Measurements from ENCODE around the gene SEMA7A.

Gene SEMA7A

GRCh38 chr15:74445816-74446763, 12.3 kb upstream of the SEMA7A start:
- TF ChIP-seq SIN3A (IDR thresholded peaks at IDR 0.05; ENCODE audit: borderline replicate concordance, insufficient read depth, low read length) (no peak), POLR2AphosphoS5 (IDR thresholded peaks at IDR 0.05; ENCODE audit: low read depth, low read length) (no peak), TAF1 (IDR thresholded peaks at IDR 0.05; ENCODE audit: borderline replicate concordance, insufficient read depth, low read length) (no peak), FOXP2 (optimal IDR thresholded peaks at IDR 0.05; ENCODE audit: borderline replicate concordance, extremely low read depth, extremely low read length, insufficient read depth) (no peak), REST (IDR thresholded peaks at IDR 0.05; ENCODE audit: insufficient read depth in 1 of 2, low read depth in 2 of 2, low read length in 2 of 2) (no peak)

GRCh38 chr15:74444106-74445062, 10.6 kb upstream of the SEMA7A start:
- TF ChIP-seq TAF1 (IDR thresholded peaks at IDR 0.05; ENCODE audit: borderline replicate concordance, insufficient read depth, low read length) (no peak), SIN3A (IDR thresholded peaks at IDR 0.05; ENCODE audit: borderline replicate concordance, insufficient read depth, low read length) (no peak), POLR2AphosphoS5 (IDR thresholded peaks at IDR 0.05; ENCODE audit: low read depth, low read length) (no peak), FOXP2 (optimal IDR thresholded peaks at IDR 0.05; ENCODE audit: borderline replicate concordance, extremely low read depth, extremely low read length, insufficient read depth) (no peak), REST (IDR thresholded peaks at IDR 0.05; ENCODE audit: insufficient read depth in 1 of 2, low read depth in 2 of 2, low read length in 2 of 2) (no peak)

- TF ChIP-seq SIN3A (IDR thresholded peaks at IDR 0.05; ENCODE audit: borderline replicate concordance, insufficient read depth, low read length) = no peak
- TF ChIP-seq POLR2AphosphoS5 (IDR thresholded peaks at IDR 0.05; ENCODE audit: low read depth, low read length) = no peak
- no peak for TF ChIP-seq REST (IDR thresholded peaks at IDR 0.05; ENCODE audit: insufficient read depth in 1 of 2, low read depth in 2 of 2, low read length in 2 of 2)
- no peak for TF ChIP-seq TAF1 (IDR thresholded peaks at IDR 0.05; ENCODE audit: borderline replicate concordance, insufficient read depth, low read length)
- no peak for TF ChIP-seq FOXP2 (optimal IDR thresholded peaks at IDR 0.05; ENCODE audit: borderline replicate concordance, extremely low read depth, extremely low read length, insufficient read depth)
Measured at GRCh38 chr15:74443100-74443909, 9.5 kb upstream of the SEMA7A start.

GRCh38 chr15:74442604-74443003, 8.8 kb upstream of the SEMA7A start:
- TF ChIP-seq TAF1 (IDR thresholded peaks at IDR 0.05; ENCODE audit: borderline replicate concordance, insufficient read depth, low read length) (no peak), POLR2AphosphoS5 (IDR thresholded peaks at IDR 0.05; ENCODE audit: low read depth, low read length) (no peak), REST (IDR thresholded peaks at IDR 0.05; ENCODE audit: insufficient read depth in 1 of 2, low read depth in 2 of 2, low read length in 2 of 2) (no peak), SIN3A (IDR thresholded peaks at IDR 0.05; ENCODE audit: borderline replicate concordance, insufficient read depth, low read length) (no peak), FOXP2 (optimal IDR thresholded peaks at IDR 0.05; ENCODE audit: borderline replicate concordance, extremely low read depth, extremely low read length, insufficient read depth) (no peak)
